Measurements from ENCODE around the gene KCNN2.
"Not testable (repeated sequence)": the region's sequence is repeated elsewhere in the genome, so short reads cannot be mapped to it uniquely, and the experiment has no call there.

KCNN2 gene

GRCh38 chr5:114419959-114420358 lies 58.1 kb downstream of the KCNN2 start:
- no peak for DNase-seq (ENCODE audit: low read depth)

GRCh38 chr5:114427204-114427603 lies 65.3 kb downstream of the KCNN2 start:
- no peak for DNase-seq (ENCODE audit: low read depth)

- no peak for DNase-seq (ENCODE audit: low read depth)
These were observed 68.7 kb downstream of the KCNN2 start for GRCh38 chr5:114430532-114430931.

GRCh38 chr5:114432684-114433083 lies 70.8 kb downstream of the KCNN2 start:
- not testable (repeated sequence) for DNase-seq (ENCODE audit: low read depth)

GRCh38 chr5:114434396-114435219 lies 72.7 kb downstream of the KCNN2 start:
- no peak for DNase-seq (ENCODE audit: low read depth)

GRCh38 chr5:114435220-114435481 lies 73.3 kb downstream of the KCNN2 start:
- no peak for DNase-seq (ENCODE audit: low read depth)

- DNase-seq (ENCODE audit: low read depth), result no peak
These were observed 74.0 kb downstream of the KCNN2 start for GRCh38 chr5:114435885-114436299.

- no peak for DNase-seq (ENCODE audit: low read depth)
These were observed 76.1 kb downstream of the KCNN2 start for GRCh38 chr5:114437936-114438335.

GRCh38 chr5:114438471-114438870 lies 76.6 kb downstream of the KCNN2 start:
- no peak for DNase-seq (ENCODE audit: low read depth)

GRCh38 chr5:114447084-114447773 lies 85.4 kb downstream of the KCNN2 start:
- DNase-seq (ENCODE audit: low read depth), result no peak

- no peak for DNase-seq (ENCODE audit: low read depth)
These were observed 86.6 kb downstream of the KCNN2 start for GRCh38 chr5:114448481-114448880.

- DNase-seq (ENCODE audit: low read depth), result no peak
These were observed 88.1 kb downstream of the KCNN2 start for GRCh38 chr5:114449860-114450421.

- no peak for DNase-seq (ENCODE audit: low read depth)
These were observed 88.6 kb downstream of the KCNN2 start for GRCh38 chr5:114450437-114450836.

GRCh38 chr5:114458726-114459125 lies 96.9 kb downstream of the KCNN2 start:
- DNase-seq (ENCODE audit: low read depth), result no peak

GRCh38 chr5:114467171-114467570 lies 105.3 kb downstream of the KCNN2 start:
- no peak for DNase-seq (ENCODE audit: low read depth)

GRCh38 chr5:114467729-114468128 lies 105.9 kb downstream of the KCNN2 start:
- no peak for DNase-seq (ENCODE audit: low read depth)

GRCh38 chr5:114469372-114469771 lies 107.5 kb downstream of the KCNN2 start:
- no peak for DNase-seq (ENCODE audit: low read depth)

- no peak for DNase-seq (ENCODE audit: low read depth)
These were observed 109.7 kb downstream of the KCNN2 start for GRCh38 chr5:114471529-114471928.

GRCh38 chr5:114473541-114473940 lies 111.7 kb downstream of the KCNN2 start:
- DNase-seq (ENCODE audit: low read depth), result no peak

- DNase-seq (ENCODE audit: low read depth), result no peak
These were observed 116.0 kb downstream of the KCNN2 start for GRCh38 chr5:114477816-114478334.

GRCh38 chr5:114500756-114501155 lies 138.9 kb downstream of the KCNN2 start:
- no peak for DNase-seq (ENCODE audit: low read depth)

GRCh38 chr5:114504560-114504959 lies 142.7 kb downstream of the KCNN2 start:
- no peak for DNase-seq (ENCODE audit: low read depth)

- DNase-seq (ENCODE audit: low read depth), result no peak
These were observed 162.4 kb downstream of the KCNN2 start for GRCh38 chr5:114524221-114524620.
